Mesenchymal stem cell (in vitro differentiated cells and primary cell): Measurements from ENCODE around the gene MEOX1.
A peak's percentile ranks its signal among the peaks of the same experiment; 100 is the strongest.

ENCODE experiments used
- DNase-seq: peaks from one replicate; pipeline ENCODE4 v3.0.0-alpha.2; 2013
- H2AFZ ChIP-seq: one replicate; pipeline ENCODE4 v1.6.1; 2013; ENCODE audit warnings: low read depth, mild to moderate bottlenecking, control low read depth, inconsistent platforms, low read length, moderate library complexity
- H2AK5ac ChIP-seq: 2 replicates; pipeline ENCODE4 v1.6.1; 2013; ENCODE audit warnings: low read length, moderate library complexity, mild to moderate bottlenecking, inconsistent platforms; ENCODE audit not compliant: severe bottlenecking
- H2BK120ac ChIP-seq: one replicate; pipeline ENCODE4 v1.6.1; 2013; ENCODE audit warnings: low read depth, mild to moderate bottlenecking, inconsistent platforms, low read length, moderate library complexity
- H2BK12ac ChIP-seq, 2 experiments: one replicate each; pipeline ENCODE4 v1.6.1; 2013; ENCODE audit warnings: inconsistent platforms in 2 of 2, low read length in 2 of 2, mild to moderate bottlenecking in 2 of 2, moderate library complexity in 2 of 2, control low read depth in 1 of 2
- H2BK15ac ChIP-seq: one replicate; pipeline ENCODE4 v1.6.1; 2013; ENCODE audit warnings: mild to moderate bottlenecking, low read depth, inconsistent platforms; ENCODE audit not compliant: poor library complexity, severe bottlenecking
- H2BK5ac ChIP-seq: 2 replicates; pipeline ENCODE4 v1.6.1; 2013; ENCODE audit warnings: low read depth, mild to moderate bottlenecking, low read length, control low read depth, inconsistent platforms; ENCODE audit not compliant: poor library complexity, severe bottlenecking
- H3K14ac ChIP-seq, 2 experiments: one replicate each; pipeline ENCODE4 v1.6.1; 2013; ENCODE audit warnings: inconsistent platforms in 2 of 2, low read length in 2 of 2, control low read depth in 1 of 2, mild to moderate bottlenecking in 1 of 2, moderate library complexity in 1 of 2
- H3K18ac ChIP-seq, 2 experiments: one replicate each; pipeline ENCODE4 v1.6.1; 2013; ENCODE audit warnings: inconsistent platforms in 2 of 2, low read length in 2 of 2, control low read depth in 1 of 2, low read depth in 1 of 2, mild to moderate bottlenecking in 1 of 2
- H3K23ac ChIP-seq, 2 experiments: one replicate each; pipeline ENCODE4 v1.6.1; 2013; ENCODE audit warnings: inconsistent platforms in 2 of 2, low read length in 2 of 2, mild to moderate bottlenecking in 2 of 2, moderate library complexity in 2 of 2, control low read depth in 1 of 2
- H3K27ac ChIP-seq: 2 replicates; pipeline ENCODE4 v1.5.1; 2013; ENCODE audit warnings: mild to moderate bottlenecking, moderate library complexity, low read length, control low read depth, inconsistent platforms; ENCODE audit not compliant: poor library complexity, severe bottlenecking
- H3K27me3 ChIP-seq, 2 experiments: 2 replicates each; pipeline versions ENCODE4 v1.6.1 to v1.7.0; 2013; ENCODE audit warnings: low read length in 2 of 2, mild to moderate bottlenecking in 2 of 2, moderate library complexity in 2 of 2, control low read depth in 1 of 2, inconsistent platforms in 1 of 2; ENCODE audit not compliant: control insufficient read depth in 1 of 2, insufficient read depth in 1 of 2
- H3K36me3 ChIP-seq, 2 experiments: 2 replicates each; pipeline versions ENCODE4 v1.6.1 to v1.7.0; 2013; ENCODE audit warnings: low read length in 2 of 2, control low read depth in 1 of 2, inconsistent platforms in 1 of 2, low read depth in 1 of 2, mild to moderate bottlenecking in 1 of 2; ENCODE audit not compliant: insufficient read depth in 2 of 2, control insufficient read depth in 1 of 2
- H3K4ac ChIP-seq, 2 experiments: one replicate each; pipeline ENCODE4 v1.6.1; 2013; ENCODE audit warnings: inconsistent platforms in 2 of 2, low read length in 2 of 2, mild to moderate bottlenecking in 2 of 2, moderate library complexity in 2 of 2, control low read depth in 1 of 2, low read depth in 1 of 2
- H3K4me1 ChIP-seq: 2 replicates; pipeline ENCODE4 v1.6.1; 2013; ENCODE audit warnings: low read depth, low read length, control low read depth; ENCODE audit not compliant: control insufficient read depth, insufficient read depth
- H3K4me2 ChIP-seq: 2 replicates; pipeline ENCODE4 v1.6.1; 2013; ENCODE audit warnings: low read length, mild to moderate bottlenecking, inconsistent platforms; ENCODE audit not compliant: poor library complexity, severe bottlenecking
- H3K4me3 ChIP-seq, 2 experiments: 2 replicates each; pipeline versions ENCODE4 v1.5.1 to v1.7.0; 2013; ENCODE audit warnings: low read length in 2 of 2, mild to moderate bottlenecking in 2 of 2, control low read depth in 1 of 2, low read depth in 1 of 2; ENCODE audit not compliant: insufficient read depth in 1 of 2
- H3K79me1 ChIP-seq: replicated peaks from 2 replicates; pipeline ENCODE4 v1.6.1; 2013; ENCODE audit warnings: mild to moderate bottlenecking, control low read depth, low read length, inconsistent platforms; ENCODE audit not compliant: poor library complexity, severe bottlenecking
- H3K9ac ChIP-seq: 2 replicates; pipeline ENCODE4 v1.7.0; 2013; ENCODE audit warnings: mild to moderate bottlenecking, low read length, moderate library complexity
- H3K9me3 ChIP-seq: 2 replicates; pipeline ENCODE4 v1.7.0; 2013; ENCODE audit warnings: mild to moderate bottlenecking, low read length; ENCODE audit not compliant: control insufficient read depth
- H4K8ac ChIP-seq: one replicate; pipeline ENCODE4 v1.6.1; 2013; ENCODE audit warnings: inconsistent platforms, mild to moderate bottlenecking, low read length, moderate library complexity
- H4K91ac ChIP-seq: one replicate; pipeline ENCODE4 v1.6.1; 2013; ENCODE audit warnings: mild to moderate bottlenecking, low read length, inconsistent platforms
- WGBS: methylation state at CpG from one replicate; pipeline ENCODE4 v1.1.7; 2013; ENCODE audit warnings: mixed read lengths; 5-methylcytosine and 5-hydroxymethylcytosine counted together

The MEOX1 gene

DNA sequence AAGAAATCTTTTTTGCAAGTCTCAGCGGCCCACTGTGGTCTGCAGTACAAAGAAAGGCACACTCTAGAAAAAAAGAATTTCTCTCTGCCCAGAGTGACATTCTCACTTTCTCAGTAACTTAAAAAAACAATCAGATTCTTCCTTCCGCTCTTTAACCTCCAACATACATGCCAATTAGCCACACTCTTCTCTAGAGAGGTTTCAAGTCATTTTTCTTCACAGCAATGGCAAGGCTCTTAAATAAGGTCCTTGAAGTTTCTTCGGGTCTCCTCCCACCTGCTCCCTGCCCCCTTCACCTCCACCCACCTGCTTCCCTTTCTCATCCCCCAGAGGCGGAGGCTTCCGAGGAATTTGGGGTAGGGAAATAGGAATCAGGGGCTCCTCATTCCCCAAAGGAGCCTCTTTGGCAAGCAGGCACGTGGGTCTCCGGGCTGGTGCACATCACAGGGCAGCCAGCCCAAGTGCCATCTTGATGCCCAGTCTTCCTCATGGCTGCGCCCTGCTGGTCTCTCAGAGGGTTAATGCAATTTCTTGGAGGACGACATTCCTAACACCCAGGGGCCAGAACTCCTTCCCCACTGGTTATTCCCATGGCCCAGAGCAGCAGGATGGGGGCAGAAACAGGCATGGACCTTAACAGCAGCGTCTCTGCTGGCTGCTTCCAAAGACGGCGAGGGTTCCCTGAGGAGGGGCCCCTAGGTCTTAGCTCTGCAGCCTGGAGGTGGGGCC lies 855 bp upstream of the MEOX1 start:
- Histone ChIP-seq H3K18ac (no peak overlapping the region), H3K79me1 (no peaks in the 10 kb centered on the region), H2BK15ac (no peak overlapping the region), H2AFZ (no peak overlapping the region), H2AK5ac (no peak overlapping the region), H4K91ac (no peak overlapping the region), H3K23ac (no peak overlapping the region), H2BK12ac (no peak overlapping the region), H3K4me2 (no peak overlapping the region), H2BK120ac (no peak overlapping the region), H3K36me3 (no peaks in the 10 kb centered on the region), H2BK5ac (no peak overlapping the region), H3K9me3 (no peaks in the 10 kb centered on the region), H3K27ac (no peak overlapping the region), H3K14ac (no peak overlapping the region), H3K4me3 (no peak overlapping the region), H3K9ac (no peak overlapping the region), H4K8ac (no peak overlapping the region), H3K4me1 (peaks cover 27% of the 10 kb centered on the region), H3K4ac (no peak overlapping the region), H3K27me3 (peaks cover 44 to 74% of the 10 kb centered on the region in 2 experiments)
- no peak for DNase-seq
- WGBS, result 56% methylated on average over 11 of the region's 12 CpGs

- H3K27me3 ChIP-seq, result peaks cover 49 to 76% of the 10 kb centered on the region in 2 experiments
- no peaks in the 10 kb centered on the region for H3K36me3 ChIP-seq
- H2BK15ac ChIP-seq, result no peak overlapping the region
- H2BK12ac ChIP-seq, result peak overlapping the region in 1 of 2 experiments; percentile 11
- H3K9ac ChIP-seq, result no peak overlapping the region
- no peak overlapping the region for H2AFZ ChIP-seq
- H3K79me1 ChIP-seq, result no peaks in the 10 kb centered on the region
- 83% methylated on average over 16 of the region's 16 CpGs for WGBS
- DNase-seq, result no peak
- no peak overlapping the region for H2AK5ac ChIP-seq
- H2BK120ac ChIP-seq, result no peak overlapping the region
- H3K27ac ChIP-seq, result no peak overlapping the region
- no peak overlapping the region for H3K14ac ChIP-seq
- H3K4me3 ChIP-seq, result no peak overlapping the region
- H3K23ac ChIP-seq, result no peak overlapping the region
- H4K91ac ChIP-seq, result no peak overlapping the region
- no peak overlapping the region for H3K18ac ChIP-seq
- H2BK5ac ChIP-seq, result no peak overlapping the region
- no peak overlapping the region for H3K4me2 ChIP-seq
- peak overlapping the region in 1 of 2 experiments; percentile 6 for H3K4ac ChIP-seq
- no peaks in the 10 kb centered on the region for H3K9me3 ChIP-seq
- H3K4me1 ChIP-seq, result peaks cover 26% of the 10 kb centered on the region
- no peak overlapping the region for H4K8ac ChIP-seq
Measured at GRCh38 chr17:43660816-43661493, 767 bp downstream of the MEOX1 start.

DNA sequence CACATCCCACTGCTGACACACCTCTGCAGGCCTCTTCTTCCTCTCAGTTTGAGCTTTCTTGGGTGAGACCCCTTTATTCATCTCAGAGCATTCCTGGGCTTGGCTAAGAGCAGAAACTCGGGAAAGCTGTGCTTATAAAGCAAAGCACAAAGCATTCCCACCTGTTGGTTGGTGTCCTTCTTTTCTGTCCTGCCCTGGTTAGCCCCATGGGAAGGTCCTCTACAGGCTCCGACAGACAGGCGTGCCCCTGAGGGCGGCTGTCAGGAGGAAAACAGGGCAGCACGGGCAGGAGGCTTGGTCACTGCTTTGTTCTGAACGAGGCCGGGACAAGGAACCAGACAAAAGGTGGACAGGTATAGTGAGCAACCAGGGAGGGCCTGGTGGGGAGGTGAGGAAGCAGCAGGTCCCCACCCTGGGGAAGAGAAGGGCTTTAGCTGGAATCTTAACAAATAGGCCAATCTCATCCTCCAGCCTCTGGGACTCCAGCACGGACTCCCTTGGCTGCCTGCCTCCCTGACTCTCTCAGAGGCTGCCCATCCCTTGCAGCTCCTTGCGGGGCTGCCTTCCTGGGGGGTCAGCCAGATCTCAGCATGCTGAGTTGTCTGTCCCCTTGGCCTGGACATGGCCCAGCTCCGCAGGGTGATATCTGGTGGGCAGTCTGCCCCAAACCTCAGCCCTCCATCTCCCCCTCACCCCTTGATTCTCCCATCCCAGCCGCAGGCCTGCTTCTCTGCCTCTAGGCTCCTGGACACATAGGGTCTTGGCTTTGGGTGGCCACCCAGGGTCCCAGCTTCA lies 1.7 kb downstream of the MEOX1 start:
- Histone ChIP-seq H3K9ac (no peak overlapping the region), H2BK15ac (no peak overlapping the region), H2BK12ac (no peak overlapping the region), H3K79me1 (no peaks in the 10 kb centered on the region), H3K36me3 (no peaks in the 10 kb centered on the region), H3K18ac (no peak overlapping the region), H4K91ac (peak overlapping the region; percentile 28), H2BK120ac (no peak overlapping the region), H4K8ac (peak overlapping the region; percentile 9), H3K4me3 (no peak overlapping the region), H2BK5ac (no peak overlapping the region), H3K4me1 (peaks cover 17% of the 10 kb centered on the region), H2AK5ac (no peak overlapping the region), H3K14ac (peak overlapping the region in 1 of 2 experiments; percentile 14), H2AFZ (no peak overlapping the region), H3K4ac (no peak overlapping the region), H3K9me3 (no peaks in the 10 kb centered on the region), H3K4me2 (no peak overlapping the region), H3K27me3 (peaks cover 46 to 70% of the 10 kb centered on the region in 2 experiments), H3K27ac (no peak overlapping the region), H3K23ac (no peak overlapping the region)
- DNase-seq, result no peak
- 85% methylated on average over 11 of the region's 11 CpGs for WGBS

- no peaks in the 10 kb centered on the region for H3K79me1 ChIP-seq
- H3K9me3 ChIP-seq, result no peaks in the 10 kb centered on the region
- no peak overlapping the region for H2AK5ac ChIP-seq
- H2BK12ac ChIP-seq, result no peak overlapping the region
- H2BK120ac ChIP-seq, result no peak overlapping the region
- no peaks in the 10 kb centered on the region for H3K36me3 ChIP-seq
- H3K9ac ChIP-seq, result no peak overlapping the region
- H3K27ac ChIP-seq, result no peak overlapping the region
- WGBS, result 64% methylated on average over 8 of the region's 9 CpGs
- H2AFZ ChIP-seq, result no peak overlapping the region
- peaks cover 46 to 72% of the 10 kb centered on the region in 2 experiments for H3K27me3 ChIP-seq
- H3K18ac ChIP-seq, result no peak overlapping the region
- H3K14ac ChIP-seq, result no peak overlapping the region
- no peak overlapping the region for H3K4me2 ChIP-seq
- H3K4me3 ChIP-seq, result no peak overlapping the region
- H2BK5ac ChIP-seq, result no peak overlapping the region
- no peak overlapping the region for H4K8ac ChIP-seq
- H2BK15ac ChIP-seq, result no peak overlapping the region
- no peak overlapping the region for H4K91ac ChIP-seq
- no peak overlapping the region for H3K4ac ChIP-seq
- H3K23ac ChIP-seq, result no peak overlapping the region
- DNase-seq, result no peak
- peaks cover 15% of the 10 kb centered on the region for H3K4me1 ChIP-seq
Measured at GRCh38 chr17:43658900-43659299, 2.8 kb downstream of the MEOX1 start.
